K562 (cell line): Measurements from ENCODE around the gene CNTN4. TPM values are rescaled to one million over a fixed set of nuclear protein-coding genes. Genes with fewer than 3 reads are reported as not detected.

ENCODE experiments used
- ATAC-seq: fragments of 200-7000 bp; cut with Tn5 transposase; 3 replicates; pipeline ENCODE4 v1.9.1; 2020; ENCODE audit warnings: moderate library complexity
- BruUV-seq: library from RNA; stranded (reverse); fragments of 400-500 nt; replicated peaks from 2 replicates; lab custom pipeline; 2021; lab: Mats Ljungman, UMichigan
- CTCF ChIA-PET: fragments of 300-600 bp; formaldehyde crosslinking; extraction: SDS; loops from one replicate; lab custom pipeline; 2021; ENCODE audit warnings: low intra/inter-chr PET ratio; lab: Yijun Ruan, JAX
- POLR2A ChIA-PET: fragments of 300-600, 350-650 bp; sonication (Branson Sonifier 250); formaldehyde crosslinking; extraction: SDS; loops from one replicate; lab custom pipeline; 2021; ENCODE audit warnings: antibody characterized with exemption, inconsistent platforms; lab: Yijun Ruan, JAX
- DNase-seq, 4 experiments: peaks; one replicate each; pipeline versions ENCODE4 v3.0.0 to v3.0.0-alpha.2; 2011 to 2018; ENCODE audit warnings: low spot score in 3 of 4, mixed read lengths in 3 of 4; ENCODE audit errors: extremely low read depth in 1 of 4
- FAIRE-seq: peaks from 2 replicates; lab custom pipeline; 2011; peaks lifted over from hg19 to GRCh38; lab: Jason Lieb, UNC
- H2AFZ ChIP-seq: 2 replicates; pipeline ENCODE4 v1.6.0; 2011; ENCODE audit warnings: low read depth, low read length, control low read depth, inconsistent platforms
- H3K27ac ChIP-seq: fragments of 200-600 bp; 3 replicates; pipeline ENCODE4 v1.8.0; 2011; ENCODE audit warnings: low read depth, mild to moderate bottlenecking, control low read depth, inconsistent platforms, low read length, moderate library complexity, mixed read lengths; ENCODE audit errors: extremely low read depth
- H3K27me3 ChIP-seq, 2 experiments: fragments of 300-600 bp in 1 of 2; 2 replicates in 1 of 2; 3 replicates in 1 of 2; pipeline versions ENCODE4 v1.6.0 to v1.8.0; 2011; ENCODE audit warnings: inconsistent platforms in 2 of 2, low read length in 2 of 2, mild to moderate bottlenecking in 1 of 2, mixed read lengths in 1 of 2, moderate library complexity in 1 of 2; ENCODE audit not compliant: control insufficient read depth in 2 of 2, insufficient read depth in 2 of 2
- H3K36me3 ChIP-seq: fragments of 300-600 bp; 3 replicates; pipeline ENCODE4 v1.8.0; 2011; ENCODE audit warnings: mild to moderate bottlenecking, low read length, inconsistent platforms; ENCODE audit not compliant: control insufficient read depth, insufficient read depth
- H3K4me1 ChIP-seq, 2 experiments: fragments of 200-600 bp in 1 of 2; replicated peaks in 1 of 2; 2 replicates in 1 of 2; 3 replicates in 1 of 2; pipeline versions ENCODE4 v1.5.1 to v1.8.0; 2011; ENCODE audit warnings: inconsistent platforms in 2 of 2, low read length in 2 of 2, mild to moderate bottlenecking in 1 of 2, mixed read lengths in 1 of 2, moderate library complexity in 1 of 2; ENCODE audit not compliant: control insufficient read depth in 2 of 2, insufficient read depth in 2 of 2
- H3K4me2 ChIP-seq: 2 replicates; pipeline ENCODE4 v1.6.1; 2011; ENCODE audit warnings: low read length, control low read depth, inconsistent platforms, mixed read lengths; ENCODE audit not compliant: insufficient read depth
- H3K4me3 ChIP-seq: fragments of 200-600 bp; sonication (generic), shearing (Covaris generic); 2 replicates; pipeline ENCODE4 v1.5.1; 2016; ENCODE audit warnings: control low read depth, inconsistent platforms
- H3K79me2 ChIP-seq: fragments of 200-600 bp; 3 replicates; pipeline ENCODE4 v1.8.0; 2011; ENCODE audit warnings: low read length, inconsistent platforms; ENCODE audit not compliant: control insufficient read depth, insufficient read depth
- H3K9ac ChIP-seq, 2 experiments: 2 replicates each; pipeline versions ENCODE4 v1.6.0 to v1.6.1; 2011; ENCODE audit warnings: low read depth in 2 of 2, low read length in 2 of 2, control low read depth in 1 of 2, inconsistent platforms in 1 of 2, mild to moderate bottlenecking in 1 of 2, mixed read lengths in 1 of 2; ENCODE audit not compliant: insufficient read depth in 1 of 2
- H3K9me1 ChIP-seq: one replicate; pipeline ENCODE4 v1.6.0; 2011; ENCODE audit warnings: inconsistent platforms, mild to moderate bottlenecking, low read length, moderate library complexity; ENCODE audit not compliant: control insufficient read depth, insufficient read depth
- H3K9me3 ChIP-seq: replicated peaks from 2 replicates; pipeline ENCODE4 v1.5.1; 2011; ENCODE audit warnings: low read depth, low read length, inconsistent platforms; ENCODE audit not compliant: control insufficient read depth, insufficient read depth
- H4K20me1 ChIP-seq: replicated peaks from 2 replicates; pipeline ENCODE4 v1.6.1; 2011; ENCODE audit warnings: low read length, inconsistent platforms, mixed read lengths; ENCODE audit not compliant: control insufficient read depth, insufficient read depth
- REST ChIP-seq, 2 experiments: fragments of 450-650 bp; formaldehyde crosslinking in 1 of 2; IDR thresholded peaks; 2 replicates each; pipeline versions ENCODE4 v1.4.0 to v1.6.1; 2014 to 2020; ENCODE audit warnings: mild to moderate bottlenecking in 2 of 2, borderline replicate concordance in 1 of 2, low read depth in 1 of 2
- RFX5 ChIP-seq: IDR thresholded peaks from 2 replicates; pipeline ENCODE4 v1.6.1; 2011; ENCODE audit warnings: low read depth, mild to moderate bottlenecking, improper control_type of control experiment, low read length
- STAG1 ChIP-seq: sonication (generic); formaldehyde crosslinking; IDR thresholded peaks from 2 replicates; pipeline ENCODE4 v1.5.0; 2020; ENCODE audit warnings: missing genetic modification reagents, borderline replicate concordance
- ZNF239 ChIP-seq: fragments of 250-450 bp; sonication (Bioruptor Pico); IDR thresholded peaks from 2 replicates; pipeline ENCODE4 v1.4.0; 2020; ENCODE audit warnings: mild to moderate bottlenecking
- WGBS: fragments of 100-300 bp; shearing (Covaris generic); methylation state at CpG from one replicate; pipeline ENCODE4 v1.1.6; 2016; ENCODE audit warnings: low coverage, mixed read lengths; ENCODE audit not compliant: insufficient coverage; ENCODE audit errors: missing lambda C conversion rate; 5-methylcytosine and 5-hydroxymethylcytosine counted together
- in situ Hi-C: fragments of 300-500 bp; cut with MboI; formaldehyde crosslinking; loops from 4 replicates; pipeline ENCODE4 v1.15.0; 2018; ENCODE audit warnings: inconsistent platforms, mixed read lengths
- intact Hi-C: fragments of 100-400 bp; cut with micrococcal nuclease; formaldehyde crosslinking; loops from 2 replicates; pipeline ENCODE4 v1.14.2; 2022
- polyA plus RNA-seq, 8 experiments: library from polyadenylated mRNA; depleted of rRNA in 4 of 8; stranded (reverse) in 5 of 8; unstranded in 3 of 8; fragments of >200 nt; fragmentation: Nextera tagmentation in 2 of 8; fragmentation: Illumina TruSeq in 1 of 8; extraction: Ambion mirVana in 2 of 8; extraction: Trizol in 1 of 8; gene quantifications; 2 replicates each; pipeline versions ENCODE4 v1.2.1 to v1.2.3, GENCODE V29; 2011 to 2014; ENCODE audit warnings: inconsistent platforms in 1 of 8, missing spikeins in 1 of 8
- total RNA-seq, 7 experiments: library from RNA; depleted of rRNA in 6 of 7; stranded (reverse); fragments of >200 nt in 6 of 7; fragmentation: Illumina TruSeq in 2 of 7; extraction: Trizol in 2 of 7; gene quantifications; 2 replicates each; pipeline versions ENCODE4 v1.2.1 to v1.2.3, GENCODE V29; 2011 to 2021; ENCODE audit warnings: low replicate concordance in 1 of 7

The CNTN4 gene
- total and polyA plus RNA-seq, 9 of the 15 experiments (the other 6 are each of a cell fraction or from before 2014, with no cell fraction given): not detected

DNA sequence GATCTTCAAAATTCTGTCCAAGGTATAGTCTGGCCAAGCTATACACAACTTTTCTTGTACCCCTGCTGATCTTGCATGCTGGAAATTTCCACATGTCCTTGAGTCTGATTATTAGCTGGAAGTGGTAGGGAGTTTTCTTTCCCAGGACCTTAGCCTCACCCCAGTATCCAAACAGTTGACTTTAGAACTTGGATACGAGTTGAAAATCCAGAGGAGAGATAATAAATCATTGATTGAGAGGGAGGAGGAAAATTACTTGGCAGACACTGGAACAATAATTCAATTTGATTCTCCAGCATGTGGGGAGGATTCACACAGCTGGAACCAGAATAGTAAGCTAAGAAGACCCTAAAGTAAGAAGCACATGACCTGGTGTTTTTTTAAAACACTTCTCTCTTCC is 895.1 kb downstream of the CNTN4 start:
- no peak overlapping the region for H3K27ac ChIP-seq
- H3K4me1 ChIP-seq: no peaks in the 10 kb centered on the region
- no peaks in the 10 kb centered on the region for H3K9me1 ChIP-seq
- 0% methylated on average over 1 of the region's 1 CpG for WGBS
- DNase-seq (no peak), ATAC-seq (no peak)
- no peaks in the 10 kb centered on the region for H3K27me3 ChIP-seq
- no peaks in the 10 kb centered on the region for H4K20me1 ChIP-seq
- in situ Hi-C loops: no loop called here
- no peak overlapping the region for H3K9ac ChIP-seq
- no peak overlapping the region for H3K4me3 ChIP-seq
- CTCF ChIA-PET: no interaction called here
- no peaks in the 10 kb centered on the region for H3K9me3 ChIP-seq
- H3K79me2 ChIP-seq: no peaks in the 10 kb centered on the region
- TF ChIP-seq ZNF239 (CRISPR knock-in tag) (no peak), STAG1 (CRISPR knock-in tag) (no peak)
- TF ChIP-seq, all 486 proteins: peak for 0
- no peak for FAIRE-seq
- Histone ChIP-seq H2AFZ (no peak overlapping the region), H3K4me2 (no peak overlapping the region), H3K36me3 (no peaks in the 10 kb centered on the region)
- intact Hi-C loops: no loop called here
- no TSS peak for BruUV-seq
- POLR2A ChIA-PET: no interaction called here

GRCh38 chr3:2995195-2995594 is 896.5 kb downstream of the CNTN4 start:
- H3K4me2 ChIP-seq: no peak overlapping the region
- ChIA-PET CTCF (no interaction called here), POLR2A (interaction anchor here (0.6 kb wide), 1 partner anchor 248 kb away, joined by 3 read pairs; no protein-coding TSS in a partner anchor)
- in situ Hi-C loops (no loop called here), intact Hi-C loops (no loop called here)
- no peaks in the 10 kb centered on the region for H3K9me3 ChIP-seq
- FAIRE-seq (no peak), DNase-seq (no peak), ATAC-seq (no peak)
- no peak for TF ChIP-seq REST (IDR thresholded peaks at IDR 0.05; ENCODE audit: borderline replicate concordance)
- no peak for TF ChIP-seq REST (CRISPR knock-in tag; IDR thresholded peaks at IDR 0.05; ENCODE audit: low read depth)
- TF ChIP-seq RFX5: no peak
- BruUV-seq: no TSS peak
- no peaks in the 10 kb centered on the region for H3K36me3 ChIP-seq
- H4K20me1 ChIP-seq: no peaks in the 10 kb centered on the region
- H3K27ac ChIP-seq: no peak overlapping the region
- no peaks in the 10 kb centered on the region for H3K4me1 ChIP-seq
- no peak overlapping the region for H3K9ac ChIP-seq
- WGBS: 1% methylated on average over 5 of the region's 5 CpGs
- H3K79me2 ChIP-seq: no peaks in the 10 kb centered on the region
- H3K4me3 ChIP-seq: no peak overlapping the region
- H3K9me1 ChIP-seq: no peaks in the 10 kb centered on the region
- no peaks in the 10 kb centered on the region for H3K27me3 ChIP-seq
- no peak overlapping the region for H2AFZ ChIP-seq
